HepG2 (cell line): Measurements from ENCODE around the gene TPM2. TPM values are rescaled to one million over a fixed set of nuclear protein-coding genes. Genes with fewer than 3 reads are reported as not detected.

ENCODE experiments used
- ARID3A ChIP-seq: IDR thresholded peaks from 2 replicates; pipeline ENCODE4 v1.6.1; 2012; ENCODE audit warnings: low read depth, low read length, improper control_type of control experiment
- CSRNP1 ChIP-seq: sonication (generic); formaldehyde crosslinking; IDR thresholded peaks from 2 replicates; pipeline ENCODE4 v1.8.1; 2023; ENCODE audit warnings: mild to moderate bottlenecking, missing genetic modification reagents
- FOXJ3 ChIP-seq: sonication (generic); formaldehyde crosslinking; IDR thresholded peaks from 2 replicates; pipeline ENCODE4 v1.4.0; 2020; ENCODE audit warnings: missing genetic modification reagents, mild to moderate bottlenecking, borderline replicate concordance
- FUBP1 ChIP-seq: sonication (generic); formaldehyde crosslinking; IDR thresholded peaks from 2 replicates; pipeline ENCODE4 v1.5.1; 2020; ENCODE audit warnings: missing genetic modification reagents, mild to moderate bottlenecking, borderline replicate concordance
- GRHL1 ChIP-seq: sonication (generic); formaldehyde crosslinking; conservative IDR thresholded peaks from 2 replicates; pipeline ENCODE4 v1.8.0; 2022; ENCODE audit warnings: missing genetic modification reagents
- HNRNPH1 ChIP-seq: fragments of 200-400 bp; formaldehyde crosslinking; optimal IDR thresholded peaks from 2 replicates; pipeline ENCODE3; 2017; ENCODE audit warnings: mild to moderate bottlenecking, low read depth, low read length
- HNRNPUL1 ChIP-seq: fragments of 200-400 bp; formaldehyde crosslinking; IDR thresholded peaks from 2 replicates; pipeline ENCODE4 v1.6.1; 2017; ENCODE audit warnings: low read depth, mild to moderate bottlenecking, low read length, moderate library complexity
- KAT8 ChIP-seq: IDR thresholded peaks from 2 replicates; pipeline ENCODE4 v1.6.1; 2016; ENCODE audit warnings: missing genetic modification reagents, missing compliant biosample characterization
- MXD1 ChIP-seq: sonication (generic); formaldehyde crosslinking; IDR thresholded peaks from 2 replicates; pipeline ENCODE4 v1.4.0; 2020; ENCODE audit warnings: mild to moderate bottlenecking, missing genetic modification reagents
- NFYB ChIP-seq: sonication (generic); formaldehyde crosslinking; IDR thresholded peaks from 2 replicates; pipeline ENCODE4 v1.4.0; 2020; ENCODE audit warnings: missing genetic modification reagents
- RORA ChIP-seq: sonication (generic); formaldehyde crosslinking; IDR thresholded peaks from 2 replicates; pipeline ENCODE4 v1.5.0; 2020; ENCODE audit warnings: mild to moderate bottlenecking, missing genetic modification reagents, moderate library complexity
- SP140L ChIP-seq: sonication (generic); formaldehyde crosslinking; IDR thresholded peaks from 2 replicates; pipeline ENCODE4 v1.4.0; 2020; ENCODE audit warnings: missing genetic modification reagents, borderline replicate concordance
- SRY ChIP-seq: sonication (generic); formaldehyde crosslinking; IDR thresholded peaks from 2 replicates; pipeline ENCODE4 v1.8.0; 2022; ENCODE audit warnings: mild to moderate bottlenecking, missing genetic modification reagents
- TFDP2 ChIP-seq: sonication (generic); formaldehyde crosslinking; IDR thresholded peaks from 2 replicates; pipeline ENCODE4 v1.4.0; 2020; ENCODE audit warnings: missing genetic modification reagents
- ZFAT ChIP-seq: sonication (generic); formaldehyde crosslinking; conservative IDR thresholded peaks from 2 replicates; pipeline ENCODE4 v1.8.1; 2023; ENCODE audit warnings: missing genetic modification reagents, inconsistent platforms
- ZNF414 ChIP-seq: sonication (generic); formaldehyde crosslinking; IDR thresholded peaks from 2 replicates; pipeline ENCODE4 v1.5.0; 2020; ENCODE audit warnings: missing genetic modification reagents
- ZNF777 ChIP-seq: sonication (generic); formaldehyde crosslinking; IDR thresholded peaks from 2 replicates; pipeline ENCODE4 v1.4.0; 2020; ENCODE audit warnings: missing genetic modification reagents
- ZNF790 ChIP-seq: sonication (generic); formaldehyde crosslinking; IDR thresholded peaks from 2 replicates; pipeline ENCODE4 v1.8.0; 2022; ENCODE audit warnings: missing genetic modification reagents, mild to moderate bottlenecking, borderline replicate concordance
- ZSCAN22 ChIP-seq: sonication (generic); formaldehyde crosslinking; IDR thresholded peaks from 2 replicates; pipeline ENCODE4 v1.4.0; 2020; ENCODE audit warnings: mild to moderate bottlenecking, missing genetic modification reagents
- polyA plus RNA-seq, 8 experiments: library from polyadenylated mRNA; depleted of rRNA in 3 of 8; stranded (reverse) in 7 of 8; unstranded in 1 of 8; fragments of >200 nt; fragmentation: Illumina TruSeq in 4 of 8; extraction: Trizol in 4 of 8; gene quantifications; 2 replicates each; pipeline versions ENCODE4 v1.2.1 to v1.2.3, GENCODE V29; 2011 to 2016; ENCODE audit warnings: low read depth in 4 of 8, missing spikeins in 1 of 8, mixed read lengths in 1 of 8; ENCODE audit not compliant: insufficient read depth in 1 of 8
- total RNA-seq, 5 experiments: library from RNA; depleted of rRNA; stranded (reverse); fragments of >200 nt; fragmentation: Illumina TruSeq; extraction: Trizol; gene quantifications; 2 replicates each; pipeline ENCODE4 v1.2.3, GENCODE V29; 2016; ENCODE audit warnings: low read depth in 1 of 5

TPM2 gene
- total and polyA plus RNA-seq, 2 of the 13 experiments (the other 11 are each of a cell fraction or from before 2014, with no cell fraction given), result 3.1 to 10.7 TPM

- TF ChIP-seq GRHL1 (CRISPR knock-in tag), result no peak
- no peak; the same call in 1 of the 2 replicates for TF ChIP-seq KAT8 (CRISPR knock-in tag)
- TF ChIP-seq ZNF414 (CRISPR knock-in tag), result no peak; the same call in 1 of the 2 replicates
- TF ChIP-seq HNRNPUL1, result 0 out of 2 replicates have a peak, but pooled peaks have one; percentile 51
- TF ChIP-seq NFYB (CRISPR knock-in tag), result no peak
- peak; percentile 87 for TF ChIP-seq MXD1
- no peak for TF ChIP-seq SP140L (CRISPR knock-in tag)
- no peak for TF ChIP-seq FUBP1 (CRISPR knock-in tag)
- TF ChIP-seq ARID3A, result no peak
- peak; percentile 52 for TF ChIP-seq ZNF777 (CRISPR knock-in tag)
- TF ChIP-seq TFDP2, result no peak
- TF ChIP-seq FOXJ3 (CRISPR knock-in tag), result no peak
- peak; percentile 57; the same call in 1 of the 2 replicates for TF ChIP-seq SRY (CRISPR knock-in tag)
- TF ChIP-seq CSRNP1, result no peak
- TF ChIP-seq ZSCAN22 (CRISPR knock-in tag), result no peak
- TF ChIP-seq HNRNPH1, result no peak
- TF ChIP-seq ZNF790 (CRISPR knock-in tag), result no peak; the same call in 1 of the 2 replicates
- TF ChIP-seq RORA, result no peak
- TF ChIP-seq ZFAT (CRISPR knock-in tag), result no peak
These were observed 31.4 kb downstream of the TPM2 start, which contains the start of gene CCDC107 (continued) for GRCh38 chr9:35658137-35658967.
